Skeletal muscle cell (primary cell): Measurements from ENCODE around the gene ZBTB42.

Experiments used
- DNase-seq: peaks from one replicate; pipeline ENCODE4 v3.0.0-alpha.2; 2010; ENCODE audit warnings: low read depth
- H3K4me3 ChIP-seq: 2 replicates; pipeline ENCODE4 v1.5.1; 2011; ENCODE audit warnings: low read depth, mild to moderate bottlenecking, control low read depth, low read length, moderate library complexity

The ZBTB42 gene

GRCh38 chr14:104780513-104781030 lies 20.3 kb upstream of the ZBTB42 start:
- DNase-seq, result no peak
- H3K4me3 ChIP-seq, result no peak overlapping the region

GRCh38 chr14:104781271-104782077 lies 19.4 kb upstream of the ZBTB42 start:
- H3K4me3 ChIP-seq, result no peak overlapping the region
- DNase-seq, result no peak

GRCh38 chr14:104782086-104782807 lies 18.7 kb upstream of the ZBTB42 start:
- DNase-seq, result no peak
- no peak overlapping the region for H3K4me3 ChIP-seq

- no peak for DNase-seq
- H3K4me3 ChIP-seq, result no peak overlapping the region
Observed at GRCh38 chr14:104782808-104783139, 18.1 kb upstream of the ZBTB42 start.

- no peak overlapping the region for H3K4me3 ChIP-seq
- no peak for DNase-seq
Observed at GRCh38 chr14:104783484-104784217, 17.2 kb upstream of the ZBTB42 start.

GRCh38 chr14:104784218-104784568 lies 16.7 kb upstream of the ZBTB42 start:
- no peak for DNase-seq
- H3K4me3 ChIP-seq, result no peak overlapping the region

GRCh38 chr14:104784846-104785707 lies 15.8 kb upstream of the ZBTB42 start:
- DNase-seq, result no peak
- no peak overlapping the region for H3K4me3 ChIP-seq

GRCh38 chr14:104785708-104786080 lies 15.2 kb upstream of the ZBTB42 start:
- DNase-seq, result no peak
- H3K4me3 ChIP-seq, result no peak overlapping the region

- no peak for DNase-seq
- H3K4me3 ChIP-seq, result no peak overlapping the region
Observed at GRCh38 chr14:104786091-104786586, 14.8 kb upstream of the ZBTB42 start.

GRCh38 chr14:104786726-104787675 lies 13.9 kb upstream of the ZBTB42 start:
- H3K4me3 ChIP-seq, result no peak overlapping the region
- DNase-seq, result no peak

GRCh38 chr14:104787736-104788135 lies 13.2 kb upstream of the ZBTB42 start:
- DNase-seq, result no peak
- no peak overlapping the region for H3K4me3 ChIP-seq

GRCh38 chr14:104788161-104788818 lies 12.6 kb upstream of the ZBTB42 start:
- no peak for DNase-seq
- H3K4me3 ChIP-seq, result no peak overlapping the region

- no peak overlapping the region for H3K4me3 ChIP-seq
- DNase-seq, result no peak
Observed at GRCh38 chr14:104788873-104789663, 11.8 kb upstream of the ZBTB42 start.

- no peak for DNase-seq
- no peak overlapping the region for H3K4me3 ChIP-seq
Observed at GRCh38 chr14:104789752-104790743, 10.9 kb upstream of the ZBTB42 start.

GRCh38 chr14:104791425-104791824 lies 9.5 kb upstream of the ZBTB42 start:
- DNase-seq, result no peak
- H3K4me3 ChIP-seq, result no peak overlapping the region
